ENCODE measurements around the gene STYXL1.
"Not testable (repeated sequence)": the region's sequence is repeated elsewhere in the genome, so short reads cannot be mapped to it uniquely, and the experiment has no call there.

Gene STYXL1

DNA sequence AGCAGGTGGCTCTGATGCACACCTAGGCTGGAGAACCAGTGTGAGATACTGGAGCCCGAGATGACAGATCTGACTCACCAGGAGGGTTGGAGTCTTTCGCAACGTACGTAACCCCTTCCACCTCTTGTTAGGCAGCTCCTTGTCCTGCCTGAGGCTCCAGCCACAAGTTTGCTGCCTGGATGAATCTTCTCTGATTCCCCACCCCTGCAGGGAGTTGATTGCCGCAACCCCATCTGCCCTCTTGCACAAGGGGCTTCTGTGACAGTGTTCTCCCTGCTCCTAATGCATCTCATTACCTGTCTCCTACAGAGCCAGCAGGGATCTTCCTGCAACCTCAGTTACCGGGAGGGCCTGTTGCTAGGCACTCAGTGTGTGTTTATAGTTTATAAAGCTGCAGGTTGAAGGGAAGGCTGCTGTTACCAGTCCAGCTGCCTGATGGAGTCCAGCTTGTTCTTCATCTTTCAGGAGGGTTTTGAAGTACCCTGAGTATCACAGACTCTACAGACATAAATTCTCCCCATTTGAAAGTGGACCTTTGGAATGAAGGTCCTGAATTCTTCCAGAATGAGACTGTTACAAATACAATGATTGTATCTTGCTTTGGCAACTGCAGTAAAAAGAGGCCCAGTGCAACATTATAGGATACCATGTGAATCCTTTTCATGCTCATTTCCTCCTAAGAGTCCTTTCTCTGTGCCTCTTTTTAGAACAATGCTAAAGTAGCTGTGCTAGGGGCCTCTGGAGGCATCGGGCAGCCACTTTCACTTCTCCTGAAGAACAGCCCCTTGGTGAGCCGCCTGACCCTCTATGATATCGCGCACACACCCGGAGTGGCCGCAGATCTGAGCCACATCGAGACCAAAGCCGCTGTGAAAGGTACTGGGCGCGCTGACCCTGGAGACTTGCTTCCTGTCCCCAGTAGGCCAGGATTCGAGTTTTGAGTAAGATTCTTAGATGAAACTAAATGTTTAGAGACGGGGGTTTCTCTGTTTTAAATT, 6.6 kb upstream of the STYXL1 start:
- TF ChIP-seq, protein P1, sequence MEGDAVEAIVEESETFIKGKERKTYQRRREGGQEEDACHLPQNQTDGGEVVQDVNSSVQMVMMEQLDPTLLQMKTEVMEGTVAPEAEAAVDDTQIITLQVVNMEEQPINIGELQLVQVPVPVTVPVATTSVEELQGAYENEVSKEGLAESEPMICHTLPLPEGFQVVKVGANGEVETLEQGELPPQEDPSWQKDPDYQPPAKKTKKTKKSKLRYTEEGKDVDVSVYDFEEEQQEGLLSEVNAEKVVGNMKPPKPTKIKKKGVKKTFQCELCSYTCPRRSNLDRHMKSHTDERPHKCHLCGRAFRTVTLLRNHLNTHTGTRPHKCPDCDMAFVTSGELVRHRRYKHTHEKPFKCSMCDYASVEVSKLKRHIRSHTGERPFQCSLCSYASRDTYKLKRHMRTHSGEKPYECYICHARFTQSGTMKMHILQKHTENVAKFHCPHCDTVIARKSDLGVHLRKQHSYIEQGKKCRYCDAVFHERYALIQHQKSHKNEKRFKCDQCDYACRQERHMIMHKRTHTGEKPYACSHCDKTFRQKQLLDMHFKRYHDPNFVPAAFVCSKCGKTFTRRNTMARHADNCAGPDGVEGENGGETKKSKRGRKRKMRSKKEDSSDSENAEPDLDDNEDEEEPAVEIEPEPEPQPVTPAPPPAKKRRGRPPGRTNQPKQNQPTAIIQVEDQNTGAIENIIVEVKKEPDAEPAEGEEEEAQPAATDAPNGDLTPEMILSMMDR (conservative IDR thresholded peaks at IDR 0.05; ENCODE audit: low read length), result no peak
- DNase-seq (ENCODE audit: low read depth), result peak; percentile 51
- no peak overlapping the region for H3K4me3 ChIP-seq (ENCODE audit: low read length)

DNA sequence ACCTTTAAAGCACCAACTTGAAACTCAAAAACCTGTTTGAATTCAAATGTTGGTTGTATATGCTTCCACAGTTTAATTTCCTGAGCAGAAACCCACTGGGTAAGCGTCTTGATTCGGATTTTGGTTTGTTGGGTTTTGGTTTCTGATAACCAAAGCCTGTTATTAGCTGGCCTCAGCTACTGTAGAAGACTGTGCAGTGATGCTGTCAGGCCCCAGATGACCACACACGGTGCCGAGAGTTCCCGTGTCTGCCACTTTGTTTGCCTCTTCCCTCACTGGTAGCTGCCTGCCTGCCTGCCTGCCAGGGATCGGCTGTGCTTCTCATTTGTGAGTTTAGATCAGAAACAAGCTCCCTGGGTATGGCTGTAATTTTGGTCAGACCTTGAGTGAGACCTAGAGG, 5.7 kb upstream of the STYXL1 start:
- TF ChIP-seq, protein P1 (conservative IDR thresholded peaks at IDR 0.05; ENCODE audit: low read length), result no peak
- DNase-seq (ENCODE audit: low read depth), result no peak
- no peak overlapping the region for H3K4me3 ChIP-seq (ENCODE audit: low read length)

DNA sequence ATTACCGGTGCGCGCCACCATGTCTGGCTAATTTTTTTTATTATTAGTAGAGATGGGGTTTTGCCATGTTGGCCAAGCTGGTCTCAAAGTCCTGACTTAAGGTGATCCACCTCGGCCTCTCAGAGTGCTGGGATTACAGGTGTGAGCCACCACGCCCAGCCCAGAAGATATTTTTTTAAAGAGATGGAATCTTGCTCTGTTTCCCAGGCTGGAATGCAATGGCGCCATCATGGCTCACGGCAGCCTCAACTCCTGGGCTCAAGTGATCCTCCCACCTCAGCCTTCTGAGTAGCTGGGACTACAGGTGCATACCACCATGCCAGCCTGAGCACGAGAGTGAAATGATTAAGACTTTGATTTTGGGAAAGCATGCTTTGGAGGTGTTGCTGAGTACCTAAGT, 4.9 kb upstream of the STYXL1 start:
- DNase-seq (ENCODE audit: low read depth); H3K4me3 ChIP-seq (ENCODE audit: low read length): not testable (repeated sequence)

DNA sequence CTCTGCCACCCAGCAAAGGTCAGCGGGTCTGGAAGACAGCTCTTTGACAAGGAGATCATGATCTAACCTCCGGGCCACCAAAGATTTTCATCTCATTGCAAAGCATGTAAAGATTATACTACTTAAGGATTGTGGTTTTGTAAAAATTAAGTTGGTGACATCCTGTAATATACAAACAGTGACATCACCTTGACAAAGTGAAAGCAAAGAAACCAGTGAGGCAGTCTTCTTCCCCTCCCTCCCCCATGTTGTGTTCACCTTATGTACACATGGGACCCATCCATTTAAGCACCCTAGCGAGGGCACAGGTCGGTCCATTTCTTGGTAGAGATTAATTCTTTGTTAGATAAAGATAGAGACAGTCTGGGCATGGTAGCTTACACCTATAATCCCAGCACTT, 4.0 kb upstream of the STYXL1 start:
- TF ChIP-seq, protein P1 (conservative IDR thresholded peaks at IDR 0.05; ENCODE audit: low read length), result no peak
- DNase-seq (ENCODE audit: low read depth), result no peak
- H3K4me3 ChIP-seq (ENCODE audit: low read length), result no peak overlapping the region

DNA sequence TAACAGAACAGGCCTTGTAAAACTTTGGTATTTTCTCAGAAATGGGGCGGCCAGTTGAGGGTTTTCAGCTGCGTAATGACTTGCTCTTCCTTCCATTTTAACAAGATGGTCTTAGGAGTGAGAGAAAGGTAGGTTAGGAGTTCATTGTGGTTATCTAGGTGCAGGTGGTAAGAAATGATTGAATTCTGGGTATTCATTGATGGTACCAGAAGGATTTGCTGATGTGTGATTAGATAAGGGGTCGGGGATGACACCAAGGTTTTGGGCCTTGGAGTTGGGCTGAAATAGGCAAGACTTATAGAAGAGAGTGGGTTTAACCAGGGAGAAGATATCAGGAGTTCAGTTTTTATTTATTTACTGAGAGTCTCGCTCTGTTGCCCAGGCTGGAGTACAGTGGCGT, 2.7 kb upstream of the STYXL1 start:
- no peak overlapping the region for H3K4me3 ChIP-seq (ENCODE audit: low read length)
- no peak for DNase-seq (ENCODE audit: low read depth)
- TF ChIP-seq, protein P1 (conservative IDR thresholded peaks at IDR 0.05; ENCODE audit: low read length), result no peak

DNA sequence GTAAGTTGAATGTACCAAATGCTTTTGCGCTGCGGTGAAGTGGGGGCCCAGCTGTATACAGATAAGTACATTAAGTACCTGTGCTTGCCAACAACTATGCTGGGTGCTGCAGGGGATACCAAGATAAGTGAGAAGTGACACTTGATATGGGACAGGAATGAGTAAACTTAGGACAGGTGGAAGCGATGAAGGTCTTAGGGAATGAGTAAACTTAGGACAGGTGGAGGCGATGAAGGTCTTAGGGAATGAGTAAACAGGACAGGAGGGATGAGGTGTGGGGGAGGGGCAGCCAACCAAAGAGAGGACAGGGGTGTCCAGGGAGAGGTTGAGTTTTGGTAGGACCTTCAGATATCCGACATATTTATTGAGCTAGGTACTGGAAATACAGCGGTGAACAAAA, 1.5 kb upstream of the STYXL1 start:
- peak overlapping the region; percentile 98 for H3K4me3 ChIP-seq (ENCODE audit: low read length)
- no peak for DNase-seq (ENCODE audit: low read depth)
- TF ChIP-seq, protein P1 (conservative IDR thresholded peaks at IDR 0.05; ENCODE audit: low read length), result no peak

DNA sequence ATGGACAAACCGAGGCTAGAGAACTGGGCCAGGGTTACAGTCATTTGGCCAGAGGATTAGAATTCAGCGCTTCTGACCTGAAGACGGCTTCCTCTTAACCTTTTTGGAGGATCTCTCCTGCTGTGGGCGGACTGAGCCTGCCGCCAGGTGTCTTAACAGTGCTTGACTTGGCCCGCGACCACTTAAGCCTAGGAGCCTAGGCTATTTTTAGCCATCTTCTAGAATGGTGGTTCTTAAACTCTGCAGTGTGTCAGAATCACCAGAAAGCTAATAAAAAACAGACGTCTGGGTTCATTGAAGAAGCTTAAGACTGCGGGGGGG, 828 bp upstream of the STYXL1 start:
- TF ChIP-seq, protein P1 (conservative IDR thresholded peaks at IDR 0.05; ENCODE audit: low read length), result 0 out of 2 replicates have a peak, but pooled peaks have one; percentile 8
- DNase-seq (ENCODE audit: low read depth), result no peak
- H3K4me3 ChIP-seq (ENCODE audit: low read length), result peak overlapping the region; percentile 98

Measured in AG10803 (cell line).